NCI-H82 treated with DMSO at 0.1 percent for 48 hours (cell line): ENCODE measurements around the gene ALDH3B1.

Experiments
- DNase-seq: peaks from one replicate; lab custom pipeline; 2025; ENCODE audit not compliant: unreplicated experiment; lab: John Stamatoyannopoulos, UW

ALDH3B1 gene

GRCh38 chr11:67997475-67997921 is 12.6 kb upstream of the ALDH3B1 start:
- no peak for DNase-seq

DNA sequence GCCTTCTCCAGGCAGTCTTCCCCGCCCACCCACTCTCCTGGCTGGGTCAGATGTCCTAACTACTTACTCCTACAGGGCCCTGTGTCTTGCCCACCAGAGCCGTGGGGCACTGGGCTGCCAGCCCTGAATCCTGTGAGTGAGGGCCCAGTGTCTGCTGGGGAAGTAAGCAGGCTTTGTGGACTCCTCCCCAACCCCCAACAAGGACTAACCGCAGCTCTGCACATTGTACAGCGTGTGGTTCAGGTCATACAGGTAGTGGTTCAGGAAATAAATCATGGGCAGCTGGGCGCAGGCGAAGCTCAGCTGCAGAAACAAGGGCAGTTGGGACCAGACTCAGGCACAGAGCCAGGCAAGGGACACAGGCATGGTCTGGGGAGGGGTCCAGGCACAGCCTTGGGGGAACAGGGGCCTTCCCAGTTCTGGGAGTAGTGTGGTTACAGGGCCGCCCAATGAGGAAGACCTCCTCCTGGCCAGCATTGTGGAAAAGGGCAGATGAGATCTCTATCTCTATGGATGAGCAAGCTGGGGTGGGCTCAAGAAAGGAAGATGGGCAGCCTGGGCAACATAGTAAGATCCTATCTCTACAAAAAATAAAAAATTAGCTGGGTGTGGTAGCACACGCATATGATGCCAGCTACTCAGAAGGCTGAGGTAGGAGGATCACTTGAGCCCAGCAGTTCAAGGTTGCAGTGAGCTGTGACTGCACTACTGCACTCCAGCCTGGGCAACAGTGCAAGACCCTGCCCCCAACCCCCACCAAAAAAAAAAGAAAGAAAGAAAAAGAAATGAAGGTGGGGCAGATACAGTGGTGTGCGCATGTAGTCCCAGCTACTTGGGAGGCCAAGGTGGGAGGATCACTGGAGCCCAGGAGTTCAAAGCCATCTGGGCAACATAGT is 11.7 kb upstream of the ALDH3B1 start:
- DNase-seq: no peak

- DNase-seq: no peak
These were observed 10.9 kb upstream of the ALDH3B1 start for GRCh38 chr11:67999201-67999629.

DNA sequence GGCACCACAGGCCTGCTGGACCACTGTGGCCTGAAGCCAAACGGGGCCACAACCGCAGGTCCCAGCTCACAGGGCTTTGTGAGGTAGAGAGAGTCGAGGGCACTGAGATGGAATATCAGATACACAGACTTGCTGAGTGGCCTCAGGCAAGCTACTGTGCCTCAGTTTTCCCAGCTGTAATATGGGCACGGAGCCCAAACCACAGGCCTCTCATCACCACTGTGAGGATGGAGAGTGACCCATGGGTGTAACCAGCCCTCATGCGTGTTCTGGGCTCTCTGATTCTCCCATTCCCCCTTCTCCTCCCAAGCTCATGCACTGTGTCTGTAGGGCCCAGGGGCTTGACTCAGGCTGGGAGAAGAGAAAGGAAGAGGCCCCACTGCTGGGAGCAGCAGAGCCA is 10.4 kb upstream of the ALDH3B1 start:
- DNase-seq: no peak

DNA sequence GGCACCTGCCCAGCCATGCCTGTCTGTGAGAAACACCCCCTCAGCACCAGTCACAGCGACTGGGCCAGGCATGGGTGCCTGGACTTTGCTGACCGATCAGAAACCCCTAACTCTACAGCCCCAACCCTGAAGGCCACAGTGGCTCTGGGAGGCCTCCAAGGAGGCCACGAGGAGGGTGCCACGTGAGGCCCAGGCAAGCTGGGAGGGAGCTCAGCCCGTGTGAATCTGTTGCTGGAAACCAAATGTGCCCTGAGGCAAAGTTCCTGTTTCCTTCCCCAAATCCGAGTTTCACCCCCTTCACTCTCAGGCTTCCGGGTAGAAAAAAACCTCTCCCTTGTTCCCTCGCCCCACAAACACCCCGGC is 7.6 kb upstream of the ALDH3B1 start:
- no peak for DNase-seq

DNA sequence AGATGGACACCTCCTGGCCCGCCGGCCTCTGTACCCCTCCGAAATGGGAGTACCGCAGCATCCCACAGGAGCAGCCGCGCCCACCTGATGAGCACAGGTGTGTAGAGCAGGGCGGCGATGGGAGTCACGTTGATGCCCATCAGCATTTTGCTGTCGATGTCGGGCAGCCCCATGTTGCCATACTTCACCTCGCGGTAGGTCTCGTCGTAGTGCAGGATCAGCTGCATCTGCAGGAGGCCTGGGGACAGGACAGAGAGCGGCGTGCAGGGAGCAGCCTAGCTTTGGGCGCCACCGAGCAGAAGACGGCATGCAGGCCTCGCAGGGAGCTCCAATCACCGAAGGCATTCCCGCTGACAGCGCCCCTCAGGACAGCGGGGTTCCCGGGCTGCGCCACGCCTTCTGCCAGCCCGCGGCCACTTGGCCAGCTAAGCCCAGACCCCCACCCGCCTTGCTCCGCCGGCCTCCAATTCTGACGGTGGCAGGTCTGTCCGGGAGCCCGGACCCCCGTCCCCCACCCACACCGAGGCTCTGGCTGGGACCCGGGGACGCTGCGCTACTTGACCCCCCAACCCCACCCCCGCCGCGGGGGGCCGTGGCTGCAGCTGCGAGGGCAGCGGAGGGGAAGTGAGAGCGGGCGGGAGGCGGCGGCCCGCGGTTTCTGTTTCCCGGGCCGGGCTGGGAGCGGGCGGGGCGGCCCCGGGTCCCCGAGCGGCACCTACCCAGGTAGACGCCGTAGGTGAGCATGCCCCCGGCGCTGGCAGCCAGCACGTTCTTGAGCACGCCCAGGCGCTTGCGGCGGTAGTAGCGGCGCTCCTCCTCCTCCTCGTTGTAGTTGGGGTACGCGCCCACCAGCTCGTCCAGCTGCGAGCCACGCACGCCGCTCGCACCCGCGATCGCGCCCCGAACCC is 6.9 kb upstream of the ALDH3B1 start:
- DNase-seq: no peak

GRCh38 chr11:68003846-68004550 is 6.1 kb upstream of the ALDH3B1 start, which contains the start of gene UNC93B1:
TSS of gene UNC93B1 (minus strand) at chr11:68004097. CDS start at chr11:68004043, 54 bp downstream.
- peak; percentile 14 for DNase-seq

GRCh38 chr11:68004551-68005335 is 5.4 kb upstream of the ALDH3B1 start:
- DNase-seq: no peak

GRCh38 chr11:68006606-68007166 is 3.4 kb upstream of the ALDH3B1 start:
- DNase-seq: no peak

DNA sequence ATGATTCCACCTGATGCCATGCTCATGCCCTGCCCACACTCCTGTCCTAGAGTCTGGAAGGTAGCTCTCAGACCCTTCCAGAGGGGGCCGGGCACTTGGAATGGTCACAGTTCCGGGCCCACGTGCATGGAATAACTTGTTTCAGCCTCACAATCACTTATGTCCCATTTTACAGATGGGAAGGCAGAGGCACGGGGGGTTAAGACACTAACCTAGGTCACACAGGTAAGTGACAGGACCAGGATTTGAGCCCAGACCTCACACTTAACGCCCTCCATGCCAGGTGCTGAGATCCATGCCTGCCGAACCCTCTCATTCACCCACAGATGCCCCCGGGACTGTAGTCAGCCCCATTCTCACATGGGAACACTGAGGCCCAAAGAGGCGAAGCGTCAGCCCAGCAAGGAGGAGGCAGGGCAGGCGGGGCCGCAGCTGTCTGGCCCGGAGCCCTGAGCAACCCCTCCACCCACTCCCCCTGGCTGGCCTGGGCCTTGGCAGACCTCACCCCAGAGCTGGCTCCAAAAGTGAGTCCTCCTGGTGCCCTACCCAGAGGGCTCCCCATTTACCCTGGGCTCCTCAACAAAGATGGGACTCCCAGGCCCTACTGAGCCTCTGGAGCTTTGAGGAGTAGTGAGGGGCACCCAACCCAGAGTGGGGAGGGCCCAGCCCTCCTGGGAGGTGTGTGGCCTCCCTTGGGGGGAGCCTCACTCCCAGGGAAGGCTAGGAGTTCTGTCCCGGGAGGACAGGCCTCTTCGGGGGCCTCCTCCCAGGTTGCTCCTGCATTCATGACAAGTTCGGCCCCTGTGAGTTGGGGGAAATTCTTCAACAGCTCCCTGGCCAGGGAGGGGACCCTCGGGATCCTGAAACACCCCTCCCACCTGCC is 2.4 kb upstream of the ALDH3B1 start:
- no peak for DNase-seq

DNA sequence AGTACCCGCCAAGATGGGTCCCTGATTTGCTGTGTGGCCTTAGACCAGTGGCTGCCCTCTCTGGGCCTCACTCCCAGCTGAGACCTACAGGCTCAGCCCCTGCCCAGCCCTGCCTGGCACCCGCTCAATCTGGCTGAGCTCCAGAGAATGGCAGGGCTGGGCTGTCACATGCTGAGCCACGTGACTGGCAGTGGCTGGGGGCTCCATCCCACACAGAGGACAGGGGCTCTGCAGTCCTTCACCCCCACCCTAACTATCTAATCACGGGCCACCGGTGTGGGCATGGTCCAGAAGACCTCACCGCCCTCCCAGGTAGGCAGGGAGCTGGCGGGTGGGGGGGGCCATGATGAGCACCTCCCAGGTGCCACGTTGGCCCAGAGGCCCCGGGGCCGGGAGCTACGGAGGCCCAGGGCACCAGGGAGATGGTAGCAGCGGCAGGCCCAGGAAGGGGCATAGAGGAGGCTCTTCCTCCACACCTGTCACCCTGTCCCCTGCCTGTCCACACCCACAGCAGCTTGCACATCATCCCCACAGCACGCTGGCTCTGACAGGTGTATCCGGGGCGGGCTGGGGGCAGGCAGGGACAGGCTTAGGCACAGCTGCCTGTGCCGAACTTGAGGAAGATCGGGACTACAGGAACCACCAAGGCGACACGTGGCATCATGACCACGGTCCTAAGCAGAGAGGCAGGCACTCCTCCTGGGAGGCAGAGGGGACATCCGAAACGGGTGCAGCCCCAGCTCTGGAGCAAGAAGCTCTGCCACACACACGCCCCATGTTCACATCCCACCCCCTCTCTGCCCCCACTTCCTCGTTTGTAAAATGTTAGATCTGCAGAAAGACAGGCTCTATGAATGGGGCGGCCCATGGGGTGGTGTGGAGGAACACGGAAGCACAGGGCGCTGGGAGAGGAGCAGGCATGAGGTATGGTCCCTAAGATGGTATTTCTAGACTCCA is 1.5 kb upstream of the ALDH3B1 start:
- DNase-seq: no peak

- no peak for DNase-seq
These were observed 587 bp upstream of the ALDH3B1 start for GRCh38 chr11:68009391-68010089.

GRCh38 chr11:68011051-68011943 is 1.2 kb downstream of the ALDH3B1 start:
- no peak for DNase-seq

- no peak for DNase-seq
These were observed 2.1 kb downstream of the ALDH3B1 start for GRCh38 chr11:68012044-68012842.

DNA sequence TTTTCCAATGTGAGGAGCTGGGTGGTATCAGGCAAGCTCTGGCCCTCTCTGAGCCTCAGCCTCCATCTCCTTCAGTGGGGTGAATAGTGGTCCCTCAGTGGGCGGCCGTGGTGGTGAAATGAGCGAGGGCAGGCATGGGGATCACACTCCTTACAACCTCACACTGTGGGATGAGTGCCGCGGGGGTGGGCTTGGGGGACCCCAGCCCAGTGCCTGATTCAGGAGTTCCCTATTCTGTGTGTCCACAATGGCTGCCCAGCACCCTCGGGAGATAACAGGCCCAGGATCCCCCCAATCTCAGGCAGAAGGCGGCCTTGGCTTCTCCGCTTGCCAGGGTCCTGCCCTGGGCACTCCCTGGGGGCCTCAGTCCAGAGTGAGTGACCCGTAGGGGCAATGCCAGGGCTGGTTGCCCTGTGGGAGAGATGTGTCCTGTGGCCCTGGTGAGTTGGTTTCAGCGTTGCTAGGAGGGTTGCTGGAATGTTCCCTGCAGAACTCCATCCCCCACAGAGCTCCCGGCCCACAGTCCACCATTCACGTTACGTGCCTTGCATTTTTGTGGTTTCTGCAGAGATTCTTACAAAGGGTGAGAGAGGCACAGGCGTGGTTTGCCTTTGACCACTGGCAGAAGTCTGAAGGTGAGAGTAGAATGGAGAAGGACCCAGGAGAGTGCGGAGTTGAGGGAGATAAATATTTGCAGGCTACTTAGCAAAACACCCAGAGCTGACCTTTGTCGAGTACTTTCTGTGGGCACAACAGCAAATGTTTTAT is 2.9 kb downstream of the ALDH3B1 start:
- no peak for DNase-seq
